ENCODE data around the gene ARF3. TPM values are rescaled to one million over a fixed set of nuclear protein-coding genes. Genes with fewer than 3 reads are reported as not detected.

ARF3 gene
- total RNA-seq, 1 donor from 2014 or later: 144 TPM

DNA sequence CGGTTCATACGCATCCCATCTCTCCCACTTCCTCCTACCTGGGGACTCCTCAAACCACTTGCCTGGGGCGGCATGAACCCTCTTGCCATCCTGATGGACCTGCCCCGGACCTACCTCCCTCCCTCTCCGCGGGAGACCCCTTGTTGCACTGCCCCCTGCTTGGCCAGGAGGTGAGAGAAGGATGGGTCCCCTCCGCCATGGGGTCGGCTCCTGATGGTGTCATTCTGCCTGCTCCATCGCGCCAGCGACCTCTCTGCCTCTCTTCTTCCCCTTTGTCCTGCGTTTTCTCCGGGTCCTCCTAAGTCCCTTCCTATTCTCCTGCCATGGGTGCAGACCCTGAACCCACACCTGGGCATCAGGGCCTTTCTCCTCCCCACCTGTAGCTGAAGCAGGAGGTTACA is 24.5 kb upstream of the ARF3 start:
- no peak for ATAC-seq

GRCh38 chr12:48980953-48981756 is 23.9 kb upstream of the ARF3 start:
- peak; percentile 38 for ATAC-seq

- peak; percentile 3 for ATAC-seq
These were observed 23.2 kb upstream of the ARF3 start for GRCh38 chr12:48980389-48980952.

GRCh38 chr12:48979602-48980388 is 22.5 kb upstream of the ARF3 start:
- ATAC-seq: no peak

DNA sequence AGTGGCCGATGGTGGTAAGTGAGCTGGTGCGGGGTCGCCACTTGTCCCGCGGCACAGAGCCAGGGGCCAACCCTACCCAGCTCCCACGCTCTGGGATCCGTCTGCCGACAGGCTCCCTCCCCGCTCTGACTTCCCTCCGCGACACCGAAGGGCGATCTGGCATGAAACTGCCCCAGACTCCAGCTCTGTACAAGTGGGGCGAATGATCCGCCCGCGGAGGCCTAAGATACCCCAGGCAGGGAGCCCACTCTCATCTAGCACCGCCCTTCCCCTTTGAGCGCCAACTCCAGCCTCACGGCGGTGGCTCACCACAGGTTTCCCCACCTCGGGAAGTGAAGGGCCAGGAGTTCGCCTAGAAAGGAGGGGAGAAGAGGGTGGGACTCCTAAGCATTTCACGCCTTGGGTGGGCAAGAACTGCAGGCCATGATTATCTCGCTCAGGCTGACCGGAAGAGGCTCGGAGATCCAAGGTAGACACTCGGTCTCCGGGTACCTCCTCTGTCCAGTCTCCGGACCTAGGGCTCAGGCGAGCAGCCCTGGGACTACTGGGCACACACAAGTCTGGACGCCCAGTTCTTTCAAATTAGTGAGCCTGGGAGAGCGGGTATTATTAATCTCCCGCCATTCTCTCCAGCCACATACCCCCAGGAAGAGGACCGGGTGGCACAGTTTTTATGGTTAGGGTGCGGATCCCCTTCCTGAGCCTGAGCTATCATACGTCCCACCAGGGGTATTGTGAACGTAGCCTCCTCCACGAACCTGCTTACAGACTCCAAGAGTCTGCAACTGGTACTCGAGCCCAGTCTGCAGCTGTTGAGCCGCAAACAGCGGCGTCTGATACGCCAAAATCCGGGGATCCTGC is 21.7 kb upstream of the ARF3 start:
- ATAC-seq: no peak

DNA sequence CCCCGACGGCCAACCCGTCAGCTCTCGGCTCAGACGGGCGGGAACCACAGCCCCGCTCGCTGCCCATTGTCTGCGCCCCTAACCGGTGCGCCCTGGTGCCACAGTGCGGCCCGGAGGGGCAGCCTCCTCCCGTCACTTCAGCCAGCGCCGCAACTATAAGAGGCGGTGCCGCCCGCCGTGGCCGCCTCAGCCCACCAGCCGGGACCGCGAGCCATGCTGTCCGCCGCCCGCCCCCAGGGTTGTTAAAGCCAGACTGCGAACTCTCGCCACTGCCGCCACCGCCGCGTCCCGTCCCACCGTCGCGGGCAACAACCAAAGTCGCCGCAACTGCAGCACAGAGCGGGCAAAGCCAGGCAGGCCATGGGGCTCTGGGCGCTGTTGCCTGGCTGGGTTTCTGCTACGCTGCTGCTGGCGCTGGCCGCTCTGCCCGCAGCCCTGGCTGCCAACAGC is 21.0 kb upstream of the ARF3 start, which contains the start of gene WNT1:
TSS of gene WNT1 (plus strand) at position 32 of the 450 bp plus-strand sequence. CDS start at position 361, 329 bp downstream.
- ATAC-seq: no peak

DNA sequence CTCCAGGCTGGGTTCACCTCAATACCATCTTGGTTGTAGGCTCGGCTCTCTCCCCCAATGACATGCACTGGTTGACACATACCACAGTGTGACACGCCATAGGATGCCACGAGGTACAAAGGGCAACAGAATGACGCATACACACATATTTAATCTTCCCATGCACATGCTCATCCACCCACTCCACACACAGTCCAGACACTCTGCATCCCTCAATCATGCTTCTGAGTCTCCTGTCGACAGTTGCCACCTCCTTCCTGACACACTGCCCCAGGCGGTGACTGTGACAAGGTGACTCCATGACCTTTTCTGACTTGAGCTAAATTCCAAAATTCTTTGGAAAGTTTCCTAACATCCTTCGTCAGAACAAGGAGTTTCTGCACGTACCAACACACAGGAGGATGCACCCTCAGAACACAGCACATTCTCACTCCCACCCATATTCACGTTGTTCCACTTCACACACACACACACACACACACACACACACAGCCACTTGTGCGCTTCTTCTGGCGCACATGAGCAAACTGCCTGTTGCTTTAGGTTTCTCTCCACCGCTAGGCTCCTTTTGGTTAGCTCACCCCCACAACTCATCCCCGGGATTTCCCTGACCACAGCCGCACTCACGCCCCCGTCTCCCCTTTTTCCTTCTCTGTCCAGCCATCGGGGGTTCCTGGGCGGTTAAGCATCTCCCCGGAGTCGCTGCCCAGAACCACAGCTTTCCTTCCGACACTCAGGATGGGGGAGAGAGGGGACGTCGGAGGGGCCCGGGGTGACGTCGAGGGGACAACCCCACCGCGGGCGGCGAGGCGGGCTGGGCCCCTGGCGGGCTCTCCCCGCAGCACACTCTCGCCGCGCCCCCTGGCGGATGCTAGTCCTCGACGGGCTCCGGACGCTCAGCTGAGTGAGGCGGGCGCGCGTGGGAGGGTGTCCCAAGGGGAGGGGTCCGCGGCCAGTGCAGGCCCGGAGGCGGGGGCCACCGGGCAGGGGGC is 20.3 kb upstream of the ARF3 start:
- ATAC-seq: peak; percentile 62

GRCh38 chr12:48973941-48974673 is 16.8 kb upstream of the ARF3 start:
- no peak for ATAC-seq

DNA sequence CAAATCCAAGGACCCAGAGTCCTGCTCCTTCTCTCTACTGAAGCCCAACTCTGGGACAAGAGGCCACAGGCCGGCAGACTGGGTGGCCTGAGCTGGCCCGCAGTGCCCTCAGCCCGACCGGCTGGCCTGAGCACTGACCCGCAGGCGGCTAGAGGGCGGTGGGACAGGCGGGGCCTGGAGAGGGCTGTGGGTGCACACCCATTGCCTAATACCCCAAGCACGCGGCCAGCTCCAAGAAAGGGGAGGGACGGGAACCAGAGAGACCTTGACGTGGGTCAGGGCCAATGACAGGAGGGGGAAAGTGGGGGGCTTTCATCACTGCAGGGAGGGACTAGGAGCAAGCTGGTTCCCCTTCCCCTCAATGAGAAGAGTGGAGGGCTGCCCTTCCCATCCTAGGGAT is 16.2 kb upstream of the ARF3 start:
- ATAC-seq: no peak

- ATAC-seq: no peak
These were observed 15.7 kb upstream of the ARF3 start for GRCh38 chr12:48972952-48973483.

DNA sequence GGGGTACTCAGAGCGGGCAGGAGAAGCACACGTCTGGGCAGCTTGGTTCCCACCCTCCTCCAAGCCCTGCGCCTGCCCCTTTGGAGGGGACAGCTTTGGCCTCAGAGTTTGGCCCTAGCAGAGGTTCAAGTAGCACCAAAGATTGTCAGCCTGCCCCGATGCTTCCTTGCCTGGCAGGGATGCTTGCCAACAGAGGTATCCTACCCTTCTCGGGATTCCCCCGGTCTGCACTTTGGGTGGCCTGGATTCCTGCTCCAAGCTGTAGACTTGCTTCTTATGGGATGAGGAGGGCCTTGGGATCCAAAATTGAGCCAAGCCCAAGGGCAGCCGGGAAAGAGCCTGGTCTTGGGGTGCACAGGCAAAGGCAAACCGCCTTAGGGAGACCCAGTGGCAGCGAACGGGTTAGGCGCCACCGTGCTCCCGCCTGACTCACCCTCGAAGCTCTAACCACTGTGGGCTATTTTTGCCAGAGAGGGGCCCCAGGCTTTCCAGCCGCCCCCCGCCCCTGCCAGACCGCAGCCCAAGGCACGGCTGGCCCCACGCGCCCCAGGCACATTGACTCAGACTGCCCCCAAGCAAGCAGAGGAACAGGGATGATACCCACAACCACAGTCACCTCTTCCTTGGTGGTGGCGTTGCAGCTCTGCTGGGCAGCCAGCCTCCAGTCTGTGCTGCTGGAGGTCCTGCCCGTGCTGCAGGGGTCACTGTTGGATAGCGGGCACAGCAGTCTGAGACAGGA is 15.1 kb upstream of the ARF3 start:
- no peak for ATAC-seq

GRCh38 chr12:48970702-48971334 is 13.5 kb upstream of the ARF3 start:
- ATAC-seq: no peak

DNA sequence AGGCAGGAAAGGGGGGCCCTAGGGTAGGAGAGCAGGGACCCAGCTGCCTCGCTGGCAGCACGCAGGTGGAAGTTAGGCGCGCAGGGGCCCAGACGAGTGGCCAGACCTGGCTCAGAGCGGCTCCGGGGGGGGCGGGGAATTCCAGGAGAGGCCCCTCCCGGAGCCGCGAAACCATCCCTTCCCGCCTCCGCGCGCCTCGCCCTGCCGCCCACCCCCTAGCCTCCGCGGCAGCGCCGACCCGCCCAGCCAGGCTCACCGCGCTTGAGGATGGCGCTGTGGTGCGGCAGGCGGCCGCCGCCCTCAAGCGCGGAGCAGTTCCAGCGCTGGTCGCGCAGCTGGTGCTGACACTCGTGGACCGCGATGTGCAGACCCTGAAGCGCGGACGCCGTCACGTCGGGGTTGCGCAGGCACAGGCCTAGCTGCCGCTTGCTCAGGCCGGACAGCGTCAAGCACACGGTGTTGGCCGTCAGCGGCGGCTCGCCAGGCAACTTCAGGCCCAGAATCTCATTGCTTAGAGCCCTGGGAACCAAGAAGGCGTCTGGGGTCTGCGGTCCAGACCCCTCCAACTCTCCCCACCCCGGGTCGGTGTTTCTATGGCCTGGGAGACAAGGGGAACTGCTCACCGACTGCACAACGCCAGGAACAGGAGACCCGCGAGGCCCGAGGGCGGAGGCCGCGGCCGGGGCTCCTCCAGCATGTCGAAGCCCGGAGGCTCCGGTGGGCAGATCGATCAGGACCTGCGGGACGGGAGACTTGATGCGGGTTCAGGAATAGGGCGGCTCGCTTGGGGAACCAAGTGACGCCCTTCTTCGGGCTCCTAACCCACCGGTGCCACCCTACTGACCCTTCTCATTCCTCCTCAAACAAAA is 12.8 kb upstream of the ARF3 start:
- peak; percentile 48 for ATAC-seq

DNA sequence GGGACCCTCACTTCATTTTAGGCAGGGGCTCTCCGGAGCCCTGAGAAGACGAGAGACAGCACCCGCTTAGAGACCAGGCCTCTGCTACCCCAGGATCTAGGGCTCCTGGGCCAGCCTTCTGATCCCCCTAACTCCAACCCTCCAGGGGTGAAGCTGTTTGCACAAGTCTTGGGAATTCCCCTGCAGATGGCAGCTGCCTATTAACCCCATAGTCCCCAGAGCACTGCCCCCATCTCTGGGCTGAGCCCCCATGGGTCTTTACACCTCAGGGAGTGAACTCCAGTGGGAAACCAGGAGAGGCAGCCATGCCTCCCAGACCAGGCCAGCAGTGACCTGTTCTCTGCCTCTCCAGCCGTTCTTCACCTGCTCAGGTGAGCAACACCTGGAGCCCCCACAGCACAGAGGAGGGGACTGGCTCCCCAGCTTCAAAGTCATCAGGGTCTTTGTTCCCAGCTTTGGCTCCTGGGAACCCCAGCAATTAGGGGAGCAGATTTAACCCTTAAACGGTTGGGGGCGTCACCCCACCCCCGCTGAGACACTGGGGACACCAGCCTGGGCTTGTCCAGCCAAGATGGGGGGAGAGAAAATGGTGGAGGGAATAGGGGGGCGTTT is 12.0 kb upstream of the ARF3 start:
- ATAC-seq: no peak

GRCh38 chr12:48968467-48968866 is 11.2 kb upstream of the ARF3 start:
- ATAC-seq: no peak

DNA sequence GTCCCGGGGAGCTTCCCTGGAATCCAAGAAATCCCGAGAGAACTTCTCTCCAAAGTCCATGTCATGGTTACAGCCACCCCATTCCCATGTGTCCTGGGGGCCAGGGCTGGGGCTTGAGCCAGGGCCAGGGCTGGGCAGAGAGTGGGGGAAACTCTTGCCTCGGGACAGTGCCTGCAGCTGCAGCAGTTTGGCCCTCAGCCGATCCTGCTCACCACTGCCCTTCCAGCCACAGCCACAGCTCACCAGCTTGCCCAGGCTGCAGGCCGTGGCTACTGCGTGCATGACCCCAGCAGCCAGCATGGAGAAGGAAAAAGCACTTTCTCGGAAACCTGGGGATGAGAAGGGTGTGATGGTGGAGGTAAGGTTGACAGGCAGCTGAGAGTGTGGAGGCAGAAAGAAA is 10.7 kb upstream of the ARF3 start:
- no peak for ATAC-seq

DNA sequence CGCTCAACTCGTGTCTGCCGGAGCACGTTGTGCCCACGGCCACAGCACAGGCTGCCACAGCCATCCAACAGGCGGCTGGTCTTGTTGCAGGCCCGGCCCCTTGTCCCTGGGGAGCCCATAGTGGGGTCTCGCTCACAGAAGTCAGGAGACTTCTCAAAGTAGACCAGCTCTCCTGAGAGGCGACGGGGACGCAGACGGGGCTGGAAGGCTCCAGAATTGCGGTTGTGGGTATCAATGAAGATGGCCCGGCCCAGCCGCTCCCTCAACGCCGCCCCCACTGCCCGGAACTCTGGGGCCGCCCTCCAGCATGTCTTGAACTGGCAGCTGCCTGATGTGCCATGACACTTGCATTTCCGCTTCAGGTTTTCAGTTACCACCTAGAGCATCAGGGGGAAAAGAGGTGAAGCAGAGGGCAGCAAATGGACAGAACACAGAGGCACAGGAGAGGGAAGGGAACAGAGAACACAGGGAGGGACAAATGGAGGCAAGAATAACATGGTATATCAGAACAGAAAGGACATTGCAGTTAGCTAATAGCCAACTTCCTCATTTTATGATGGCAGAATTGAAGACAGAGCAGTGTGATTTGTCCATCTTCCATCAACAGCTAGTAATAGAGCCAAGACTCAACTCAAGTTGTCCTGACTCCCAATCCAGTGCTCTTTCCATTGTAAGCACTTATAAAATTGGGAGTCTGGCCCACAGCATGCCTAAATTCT is 9.0 kb upstream of the ARF3 start:
- no peak for ATAC-seq
